Measurements from ENCODE around the gene MTMR12. TPM values are rescaled to one million over a fixed set of nuclear protein-coding genes. Genes with fewer than 3 reads are reported as not detected.
"Not testable (repeated sequence)": the region's sequence is repeated elsewhere in the genome, so short reads cannot be mapped to it uniquely, and the experiment has no call there.

The MTMR12 gene
- total and polyA plus RNA-seq, 2 donors, result 11.7 to 12.9 TPM

DNA sequence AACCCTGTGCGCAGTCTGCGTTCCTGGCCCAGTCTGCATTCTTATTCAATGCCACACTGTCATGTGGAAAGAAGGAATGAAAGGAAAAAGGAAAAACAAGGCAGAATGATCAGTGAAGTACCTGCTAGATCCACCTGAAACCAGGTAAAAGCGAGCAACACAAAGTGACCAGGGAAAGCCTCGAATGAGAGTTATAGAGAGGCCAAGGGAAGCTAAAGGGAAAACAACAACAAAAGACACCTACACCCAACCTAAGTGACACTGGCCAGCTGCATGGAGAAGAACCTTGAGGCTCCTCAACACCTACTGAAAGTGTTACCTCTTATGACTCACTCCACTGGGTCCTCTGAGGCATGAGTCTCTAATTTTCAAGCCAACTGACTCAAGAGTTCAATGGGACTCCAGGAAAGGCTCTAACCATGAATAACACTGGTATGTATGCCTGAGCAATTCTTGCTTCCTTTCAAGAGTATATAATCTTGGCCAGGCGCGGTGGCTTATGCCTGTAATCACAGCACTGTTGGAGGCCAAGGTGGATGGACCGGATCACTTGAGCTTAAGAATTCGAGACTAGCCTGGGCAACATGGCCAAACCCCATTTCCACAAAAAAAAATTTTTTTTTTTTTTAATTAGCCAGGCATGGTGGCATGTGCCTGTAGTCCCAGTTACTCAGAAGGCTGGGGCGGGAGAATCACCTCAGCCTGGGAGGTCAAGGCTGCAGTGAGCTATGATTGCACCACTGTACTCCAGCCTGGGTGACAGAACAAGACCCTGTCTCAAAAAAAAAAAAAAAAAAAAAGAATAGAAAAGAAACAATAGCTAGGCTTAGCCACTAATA, 29.0 kb downstream of the MTMR12 start:
- Histone ChIP-seq H3K4me1 (ENCODE audit: control insufficient read depth in 2 of 2, insufficient read depth in 2 of 2, low read length in 2 of 2) (no peaks in the 10 kb centered on the region), H3K27ac (ENCODE audit: low read depth in 1 of 2, low read length in 1 of 2) (no peak overlapping the region), H3K9me3 (ENCODE audit: control insufficient read depth in 2 of 2, insufficient read depth in 1 of 2, low read length in 1 of 2) (no peaks in the 10 kb centered on the region), H3K27me3 (ENCODE audit: control insufficient read depth in 2 of 2, insufficient read depth in 1 of 2, low read length in 1 of 2) (no peaks in the 10 kb centered on the region), H3K4me3 (ENCODE audit: low read length in 2 of 2) (no peak overlapping the region), H3K36me3 (ENCODE audit: control insufficient read depth in 2 of 2, insufficient read depth in 2 of 2, low read length in 1 of 2) (peaks cover 0 to 2% of the 10 kb centered on the region in 2 donors)
- WGBS, result 92% methylated on average over 9 of the region's 9 CpGs
- no peak for DNase-seq (ENCODE audit: low read depth in 6 of 9, low spot score in 9 of 9)

- peaks cover 0 to 2% of the 10 kb centered on the region in 2 donors for H3K36me3 ChIP-seq (ENCODE audit: control insufficient read depth in 2 of 2, insufficient read depth in 2 of 2, low read length in 1 of 2)
- H3K4me1 ChIP-seq (ENCODE audit: control insufficient read depth in 2 of 2, insufficient read depth in 2 of 2, low read length in 2 of 2), result peaks cover 0 to under 1% of the 10 kb centered on the region in 2 donors
- no peak for DNase-seq (ENCODE audit: low read depth in 6 of 9, low spot score in 9 of 9)
- H3K27me3 ChIP-seq (ENCODE audit: control insufficient read depth in 2 of 2, insufficient read depth in 1 of 2, low read length in 1 of 2), result no peaks in the 10 kb centered on the region
- no peak overlapping the region for H3K27ac ChIP-seq (ENCODE audit: low read depth in 1 of 2, low read length in 1 of 2)
- no peak overlapping the region for H3K4me3 ChIP-seq (ENCODE audit: low read length in 2 of 2)
- no peaks in the 10 kb centered on the region for H3K9me3 ChIP-seq (ENCODE audit: control insufficient read depth in 2 of 2, insufficient read depth in 1 of 2, low read length in 1 of 2)
- 93% methylated on average over 1 of the region's 1 CpG for WGBS
Observed at GRCh38 chr5:32283061-32283460, 29.7 kb downstream of the MTMR12 start.

DNA sequence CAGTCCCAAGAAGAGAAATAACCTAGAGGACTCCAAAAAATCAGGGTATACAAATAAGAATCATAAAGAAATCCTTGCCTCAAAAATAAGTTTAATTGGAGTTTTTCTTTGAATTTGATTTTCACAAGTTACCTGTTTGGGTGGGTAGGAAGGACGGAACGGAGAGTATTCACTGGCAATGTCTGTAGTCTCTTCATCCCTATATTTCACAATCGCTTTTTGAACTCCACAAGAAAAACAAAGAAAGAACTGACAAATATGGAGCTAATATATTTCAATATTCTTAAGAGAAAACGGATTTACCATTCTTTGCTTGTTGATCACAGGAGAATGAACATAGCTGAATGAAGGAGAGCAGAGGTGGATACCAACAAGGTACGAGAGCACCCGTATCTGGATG, 30.1 kb downstream of the MTMR12 start:
- WGBS, result 99% methylated on average over 6 of the region's 6 CpGs
- H3K4me1 ChIP-seq (ENCODE audit: control insufficient read depth in 2 of 2, insufficient read depth in 2 of 2, low read length in 2 of 2), result peaks cover 0 to 2% of the 10 kb centered on the region in 2 donors
- no peak overlapping the region for H3K4me3 ChIP-seq (ENCODE audit: low read length in 2 of 2)
- no peak overlapping the region for H3K27ac ChIP-seq (ENCODE audit: low read depth in 1 of 2, low read length in 1 of 2)
- H3K27me3 ChIP-seq (ENCODE audit: control insufficient read depth in 2 of 2, insufficient read depth in 1 of 2, low read length in 1 of 2), result no peaks in the 10 kb centered on the region
- H3K36me3 ChIP-seq (ENCODE audit: control insufficient read depth in 2 of 2, insufficient read depth in 2 of 2, low read length in 1 of 2), result peaks cover 0 to 2% of the 10 kb centered on the region in 2 donors
- no peaks in the 10 kb centered on the region for H3K9me3 ChIP-seq (ENCODE audit: control insufficient read depth in 2 of 2, insufficient read depth in 1 of 2, low read length in 1 of 2)
- no peak for DNase-seq (ENCODE audit: low read depth in 6 of 9, low spot score in 9 of 9)

GRCh38 chr5:32281378-32282133, 31.2 kb downstream of the MTMR12 start:
- H3K27me3 ChIP-seq (ENCODE audit: control insufficient read depth in 2 of 2, insufficient read depth in 1 of 2, low read length in 1 of 2); H3K4me3 ChIP-seq (ENCODE audit: low read length in 2 of 2); H3K27ac ChIP-seq (ENCODE audit: low read depth in 1 of 2, low read length in 1 of 2); DNase-seq (ENCODE audit: low read depth in 6 of 9, low spot score in 9 of 9); H3K4me1 ChIP-seq (ENCODE audit: control insufficient read depth in 2 of 2, insufficient read depth in 2 of 2, low read length in 2 of 2); H3K9me3 ChIP-seq (ENCODE audit: control insufficient read depth in 2 of 2, insufficient read depth in 1 of 2, low read length in 1 of 2); H3K36me3 ChIP-seq (ENCODE audit: control insufficient read depth in 2 of 2, insufficient read depth in 2 of 2, low read length in 1 of 2): not testable (repeated sequence)
- WGBS, result 98% methylated on average over 11 of the region's 11 CpGs

- H3K9me3 ChIP-seq (ENCODE audit: control insufficient read depth in 2 of 2, insufficient read depth in 1 of 2, low read length in 1 of 2), result no peaks in the 10 kb centered on the region
- H3K4me1 ChIP-seq (ENCODE audit: control insufficient read depth in 2 of 2, insufficient read depth in 2 of 2, low read length in 2 of 2), result peaks cover 2 to 3% of the 10 kb centered on the region in 2 donors
- H3K36me3 ChIP-seq (ENCODE audit: control insufficient read depth in 2 of 2, insufficient read depth in 2 of 2, low read length in 1 of 2), result no peaks in the 10 kb centered on the region
- WGBS, result 93% methylated on average over 5 of the region's 5 CpGs
- DNase-seq (ENCODE audit: low read depth in 6 of 9, low spot score in 9 of 9), result no peak
- no peaks in the 10 kb centered on the region for H3K27me3 ChIP-seq (ENCODE audit: control insufficient read depth in 2 of 2, insufficient read depth in 1 of 2, low read length in 1 of 2)
- H3K27ac ChIP-seq (ENCODE audit: low read depth in 1 of 2, low read length in 1 of 2), result no peak overlapping the region
- H3K4me3 ChIP-seq (ENCODE audit: low read length in 2 of 2), result no peak overlapping the region
Observed at GRCh38 chr5:32280656-32281081, 32.1 kb downstream of the MTMR12 start.

GRCh38 chr5:32279786-32280185, 33.0 kb downstream of the MTMR12 start:
- Histone ChIP-seq H3K4me1 (ENCODE audit: control insufficient read depth in 2 of 2, insufficient read depth in 2 of 2, low read length in 2 of 2) (peaks cover 2 to 3% of the 10 kb centered on the region in 2 donors), H3K27me3 (ENCODE audit: control insufficient read depth in 2 of 2, insufficient read depth in 1 of 2, low read length in 1 of 2) (no peaks in the 10 kb centered on the region), H3K36me3 (ENCODE audit: control insufficient read depth in 2 of 2, insufficient read depth in 2 of 2, low read length in 1 of 2) (peaks cover 0 to 3% of the 10 kb centered on the region in 2 donors), H3K27ac (ENCODE audit: low read depth in 1 of 2, low read length in 1 of 2) (no peak overlapping the region), H3K4me3 (ENCODE audit: low read length in 2 of 2) (no peak overlapping the region), H3K9me3 (ENCODE audit: control insufficient read depth in 2 of 2, insufficient read depth in 1 of 2, low read length in 1 of 2) (no peaks in the 10 kb centered on the region)
- DNase-seq (ENCODE audit: low read depth in 6 of 9, low spot score in 9 of 9), result no peak
- WGBS, result 97% methylated on average over 3 of the region's 3 CpGs

GRCh38 chr5:32279223-32279622, 33.5 kb downstream of the MTMR12 start:
- DNase-seq (ENCODE audit: low read depth in 6 of 9, low spot score in 9 of 9), result no peak
- Histone ChIP-seq H3K27me3 (ENCODE audit: control insufficient read depth in 2 of 2, insufficient read depth in 1 of 2, low read length in 1 of 2) (no peaks in the 10 kb centered on the region), H3K27ac (ENCODE audit: low read depth in 1 of 2, low read length in 1 of 2) (no peak overlapping the region), H3K36me3 (ENCODE audit: control insufficient read depth in 2 of 2, insufficient read depth in 2 of 2, low read length in 1 of 2) (peaks cover 5 to 8% of the 10 kb centered on the region in 2 donors), H3K4me1 (ENCODE audit: control insufficient read depth in 2 of 2, insufficient read depth in 2 of 2, low read length in 2 of 2) (peaks cover 2 to 3% of the 10 kb centered on the region in 2 donors), H3K9me3 (ENCODE audit: control insufficient read depth in 2 of 2, insufficient read depth in 1 of 2, low read length in 1 of 2) (no peaks in the 10 kb centered on the region), H3K4me3 (ENCODE audit: low read length in 2 of 2) (no peak overlapping the region)
- 98% methylated on average over 3 of the region's 3 CpGs for WGBS

DNA sequence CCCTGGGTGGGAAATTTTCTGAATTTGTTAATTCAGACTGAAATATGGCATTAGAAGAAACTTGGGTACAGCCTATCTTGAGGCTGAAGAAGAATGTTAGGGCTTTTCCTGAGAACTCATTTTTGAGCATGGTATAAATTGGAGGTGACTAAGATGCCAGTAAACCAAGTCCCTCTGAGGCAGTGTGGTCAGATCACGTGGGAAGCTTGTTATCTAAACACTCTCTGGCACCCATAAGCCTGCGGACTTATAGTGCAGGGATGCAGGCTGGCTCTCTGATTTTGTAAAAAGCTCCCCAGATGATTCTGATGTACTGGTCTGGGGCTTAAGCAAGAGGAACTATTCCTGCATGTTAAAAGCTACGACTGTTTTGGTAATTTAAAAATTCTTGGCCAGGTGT, 34.3 kb downstream of the MTMR12 start:
- peaks cover 12 to 17% of the 10 kb centered on the region in 2 donors for H3K36me3 ChIP-seq (ENCODE audit: control insufficient read depth in 2 of 2, insufficient read depth in 2 of 2, low read length in 1 of 2)
- 91% methylated on average over 3 of the region's 3 CpGs for WGBS
- no peaks in the 10 kb centered on the region for H3K9me3 ChIP-seq (ENCODE audit: control insufficient read depth in 2 of 2, insufficient read depth in 1 of 2, low read length in 1 of 2)
- no peak overlapping the region for H3K4me3 ChIP-seq (ENCODE audit: low read length in 2 of 2)
- H3K4me1 ChIP-seq (ENCODE audit: control insufficient read depth in 2 of 2, insufficient read depth in 2 of 2, low read length in 2 of 2), result peaks cover 2 to 3% of the 10 kb centered on the region in 2 donors
- H3K27me3 ChIP-seq (ENCODE audit: control insufficient read depth in 2 of 2, insufficient read depth in 1 of 2, low read length in 1 of 2), result no peaks in the 10 kb centered on the region
- no peak for DNase-seq (ENCODE audit: low read depth in 6 of 9, low spot score in 9 of 9)
- no peak overlapping the region for H3K27ac ChIP-seq (ENCODE audit: low read depth in 1 of 2, low read length in 1 of 2)

- DNase-seq (ENCODE audit: low read depth in 6 of 9, low spot score in 9 of 9), result no peak
- no peak overlapping the region for H3K27ac ChIP-seq (ENCODE audit: low read depth in 1 of 2, low read length in 1 of 2)
- no peak overlapping the region for H3K4me3 ChIP-seq (ENCODE audit: low read length in 2 of 2)
- H3K9me3 ChIP-seq (ENCODE audit: control insufficient read depth in 2 of 2, insufficient read depth in 1 of 2, low read length in 1 of 2), result no peaks in the 10 kb centered on the region
- H3K27me3 ChIP-seq (ENCODE audit: control insufficient read depth in 2 of 2, insufficient read depth in 1 of 2, low read length in 1 of 2), result no peaks in the 10 kb centered on the region
- peaks cover 18 to 23% of the 10 kb centered on the region in 2 donors for H3K36me3 ChIP-seq (ENCODE audit: control insufficient read depth in 2 of 2, insufficient read depth in 2 of 2, low read length in 1 of 2)
- peaks cover 2 to 3% of the 10 kb centered on the region in 2 donors for H3K4me1 ChIP-seq (ENCODE audit: control insufficient read depth in 2 of 2, insufficient read depth in 2 of 2, low read length in 2 of 2)
Observed at GRCh38 chr5:32277798-32278197, 34.9 kb downstream of the MTMR12 start.

All from thymus (tissue), 11 donors.